Fibroblast of pulmonary artery (primary cell): Measurements from ENCODE around the gene ECHS1.
A peak's percentile ranks its signal among the peaks of the same experiment; 100 is the strongest.
"Not testable (repeated sequence)": the region's sequence is repeated elsewhere in the genome, so short reads cannot be mapped to it uniquely, and the experiment has no call there.

ENCODE experiments used
- DNase-seq: peaks from one replicate; pipeline ENCODE4 v3.0.0-alpha.2; 2010; ENCODE audit warnings: low read depth
- H3K4me3 ChIP-seq: replicated peaks from 2 replicates; pipeline ENCODE4 v1.5.1; 2011; ENCODE audit warnings: low read depth, mild to moderate bottlenecking, control low read depth, low read length, moderate library complexity
- CTCF ChIP-seq: IDR thresholded peaks from 2 replicates; pipeline ENCODE4 v1.5.1; 2011; ENCODE audit warnings: mild to moderate bottlenecking, control low read depth, low read length, inconsistent platforms; ENCODE audit errors: missing control alignments

Gene ECHS1

GRCh38 chr10:133326745-133327650, 46.2 kb downstream of the ECHS1 start:
- no peak for TF ChIP-seq CTCF

GRCh38 chr10:133326223-133326551, 47.0 kb downstream of the ECHS1 start:
- no peak for TF ChIP-seq CTCF
- no peak for DNase-seq
- no peak overlapping the region for H3K4me3 ChIP-seq

More at GRCh38 chr10:133326745-133327650, 46.2 kb downstream of the ECHS1 start:
- no peak for DNase-seq
- no peak overlapping the region for H3K4me3 ChIP-seq

- peak overlapping the region; percentile 29 for H3K4me3 ChIP-seq
- TF ChIP-seq CTCF = no peak
- no peak for DNase-seq
These were observed 47.5 kb downstream of the ECHS1 start for GRCh38 chr10:133325440-133326222.

- TF ChIP-seq CTCF = no peak
- H3K4me3 ChIP-seq = no peak overlapping the region
- no peak for DNase-seq
These were observed 48.3 kb downstream of the ECHS1 start for GRCh38 chr10:133324857-133325260.

- TF ChIP-seq CTCF = no peak
- no peak overlapping the region for H3K4me3 ChIP-seq
- DNase-seq = peak; percentile 42
These were observed 48.9 kb downstream of the ECHS1 start for GRCh38 chr10:133324198-133324792.

- not testable (repeated sequence) for H3K4me3 ChIP-seq, DNase-seq
These were observed 51.0 kb downstream of the ECHS1 start for GRCh38 chr10:133322064-133322709.

- not testable (repeated sequence) for H3K4me3 ChIP-seq, DNase-seq
These were observed 52.2 kb downstream of the ECHS1 start for GRCh38 chr10:133320852-133321422.
